Spinal cord (tissue), 10 donors: Measurements from ENCODE around the gene SERPINE1. TPM values are rescaled to one million over a fixed set of nuclear protein-coding genes. Genes with fewer than 3 reads are reported as not detected.
A peak's percentile ranks its signal among the peaks of the same experiment; 100 is the strongest.
"Not testable (repeated sequence)": the region's sequence is repeated elsewhere in the genome, so short reads cannot be mapped to it uniquely, and the experiment has no call there.

ENCODE experiments used
- DNase-seq, 6 donors: peaks; one replicate each; pipeline versions ENCODE4 v3.0.0 to v3.0.0-alpha.2; 2013 to 2015; ENCODE audit warnings: low spot score in 6 of 6, low read depth in 4 of 6
- H3K27ac ChIP-seq: one replicate; pipeline ENCODE4 v1.5.1; 2013; ENCODE audit warnings: low read depth, low read length, control low read depth
- H3K27me3 ChIP-seq: one replicate; pipeline ENCODE4 v1.6.1; 2013; ENCODE audit warnings: low read length; ENCODE audit not compliant: control insufficient read depth, insufficient read depth
- H3K36me3 ChIP-seq: one replicate; pipeline ENCODE4 v1.6.1; 2013; ENCODE audit warnings: low read length; ENCODE audit not compliant: control insufficient read depth, insufficient read depth
- H3K4me1 ChIP-seq: one replicate; pipeline ENCODE4 v1.6.1; 2013; ENCODE audit warnings: low read length; ENCODE audit not compliant: control insufficient read depth, insufficient read depth
- H3K4me3 ChIP-seq: one replicate; pipeline ENCODE4 v1.5.1; 2013; ENCODE audit warnings: low read depth, low read length, control low read depth
- H3K9me3 ChIP-seq: one replicate; pipeline ENCODE4 v1.6.1; 2013; ENCODE audit warnings: low read length; ENCODE audit not compliant: control insufficient read depth, insufficient read depth
- WGBS: methylation state at CpG from one replicate; pipeline ENCODE4 v1.1.5; 2013; ENCODE audit warnings: missing lambda C conversion rate; ENCODE audit not compliant: insufficient coverage; 5-methylcytosine and 5-hydroxymethylcytosine counted together
- polyA plus RNA-seq, 2 donors: library from polyadenylated mRNA; unstranded; fragments of 120-200 nt; gene quantifications; one replicate each; pipeline ENCODE4 v1.2.1, GENCODE V29; 2013; ENCODE audit not compliant: insufficient read length in 2 of 2
- total RNA-seq, 2 donors: library from RNA; depleted of rRNA in 1 of 2; stranded (reverse); fragments of 120-200 nt in 1 of 2; fragments of >200 nt in 1 of 2; gene quantifications; one replicate each; pipeline versions ENCODE4 v1.2.3 to v1.2.4, GENCODE V29; 2013 to 2014
- donor health status: healthy.

SERPINE1 gene
- total and polyA plus RNA-seq, 4 donors = 1.9 to 4.8 (median 2.0) TPM

- H3K27ac ChIP-seq = no peak overlapping the region
- H3K36me3 ChIP-seq = no peaks in the 10 kb centered on the region
- H3K4me1 ChIP-seq = peaks cover 5% of the 10 kb centered on the region
- no peak overlapping the region for H3K4me3 ChIP-seq
- no peaks in the 10 kb centered on the region for H3K27me3 ChIP-seq
- DNase-seq = no peak
- WGBS = 92% methylated on average over 4 of the region's 6 CpGs
- H3K9me3 ChIP-seq = no peaks in the 10 kb centered on the region
These were observed 17.5 kb upstream of the SERPINE1 start for GRCh38 chr7:101109368-101109767.

GRCh38 chr7:101111261-101111660 is 15.6 kb upstream of the SERPINE1 start:
- H3K4me1 ChIP-seq = peaks cover 5% of the 10 kb centered on the region
- no peak overlapping the region for H3K4me3 ChIP-seq
- DNase-seq = no peak
- no peak overlapping the region for H3K27ac ChIP-seq
- 96% methylated on average over 4 of the region's 5 CpGs for WGBS
- H3K9me3 ChIP-seq = no peaks in the 10 kb centered on the region
- no peaks in the 10 kb centered on the region for H3K36me3 ChIP-seq
- H3K27me3 ChIP-seq = no peaks in the 10 kb centered on the region

GRCh38 chr7:101112233-101112632 is 14.7 kb upstream of the SERPINE1 start:
- H3K4me3 ChIP-seq = no peak overlapping the region
- WGBS = 76% methylated on average over 10 of the region's 11 CpGs
- DNase-seq = no peak

GRCh38 chr7:101113140-101113539 is 13.8 kb upstream of the SERPINE1 start:
- not testable (repeated sequence) for H3K4me1 ChIP-seq, H3K9me3 ChIP-seq, DNase-seq, H3K27me3 ChIP-seq, H3K36me3 ChIP-seq, H3K4me3 ChIP-seq, H3K27ac ChIP-seq
- 90% methylated on average over 4 of the region's 7 CpGs for WGBS

More at GRCh38 chr7:101112233-101112632, 14.7 kb upstream of the SERPINE1 start:
- Histone ChIP-seq H3K9me3 (no peaks in the 10 kb centered on the region), H3K27ac (peak overlapping the region; percentile 40), H3K36me3 (no peaks in the 10 kb centered on the region), H3K27me3 (no peaks in the 10 kb centered on the region), H3K4me1 (peaks cover 5% of the 10 kb centered on the region)

GRCh38 chr7:101113836-101114235 is 13.1 kb upstream of the SERPINE1 start:
- Histone ChIP-seq H3K9me3 (no peaks in the 10 kb centered on the region), H3K27me3 (no peaks in the 10 kb centered on the region), H3K4me1 (peaks cover 4% of the 10 kb centered on the region), H3K4me3 (no peak overlapping the region), H3K36me3 (no peaks in the 10 kb centered on the region), H3K27ac (no peak overlapping the region)
- no peak for DNase-seq
- WGBS = 80% methylated on average over 1 of the region's 11 CpGs

GRCh38 chr7:101114492-101114891 is 12.4 kb upstream of the SERPINE1 start:
- no peak overlapping the region for H3K4me3 ChIP-seq
- H3K36me3 ChIP-seq = no peaks in the 10 kb centered on the region
- WGBS = 75% methylated on average over 2 of the region's 8 CpGs
- no peak for DNase-seq
- H3K27me3 ChIP-seq = no peaks in the 10 kb centered on the region
- no peaks in the 10 kb centered on the region for H3K9me3 ChIP-seq
- H3K27ac ChIP-seq = no peak overlapping the region
- H3K4me1 ChIP-seq = no peaks in the 10 kb centered on the region

- H3K36me3 ChIP-seq = no peaks in the 10 kb centered on the region
These were observed 11.7 kb upstream of the SERPINE1 start for GRCh38 chr7:101115215-101115614.

GRCh38 chr7:101116898-101117297 is 10.0 kb upstream of the SERPINE1 start:
- Histone ChIP-seq H3K27ac (no peak overlapping the region), H3K4me3 (no peak overlapping the region), H3K9me3 (no peaks in the 10 kb centered on the region), H3K27me3 (no peaks in the 10 kb centered on the region), H3K4me1 (peaks cover 3% of the 10 kb centered on the region), H3K36me3 (no peaks in the 10 kb centered on the region)
- 95% methylated on average over 6 of the region's 10 CpGs for WGBS
- no peak for DNase-seq

More at GRCh38 chr7:101115215-101115614, 11.7 kb upstream of the SERPINE1 start:
- H3K27me3 ChIP-seq = no peaks in the 10 kb centered on the region
- H3K4me1 ChIP-seq = peaks cover 3% of the 10 kb centered on the region
- H3K27ac ChIP-seq = no peak overlapping the region
- H3K9me3 ChIP-seq = no peaks in the 10 kb centered on the region
- 96% methylated on average over 3 of the region's 3 CpGs for WGBS
- no peak for DNase-seq
- H3K4me3 ChIP-seq = no peak overlapping the region

GRCh38 chr7:101118856-101119255 is 8.0 kb upstream of the SERPINE1 start:
- DNase-seq = no peak
- WGBS = 100% methylated on average over 1 of the region's 3 CpGs
- H3K4me1 ChIP-seq = peaks cover 6% of the 10 kb centered on the region
- H3K36me3 ChIP-seq = no peaks in the 10 kb centered on the region
- peaks cover 2% of the 10 kb centered on the region for H3K27me3 ChIP-seq
- no peak overlapping the region for H3K4me3 ChIP-seq
- no peak overlapping the region for H3K27ac ChIP-seq
- no peaks in the 10 kb centered on the region for H3K9me3 ChIP-seq

- Histone ChIP-seq H3K36me3 (no peaks in the 10 kb centered on the region), H3K4me1 (peaks cover 7% of the 10 kb centered on the region), H3K4me3 (no peak overlapping the region), H3K27me3 (peaks cover 2% of the 10 kb centered on the region), H3K9me3 (no peaks in the 10 kb centered on the region), H3K27ac (no peak overlapping the region)
- WGBS = 43% methylated on average over 1 of the region's 10 CpGs
- DNase-seq = no peak
These were observed 7.0 kb upstream of the SERPINE1 start for GRCh38 chr7:101119876-101120275.
